Measurements from ENCODE around the gene RGS9BP. TPM values are rescaled to one million over a fixed set of nuclear protein-coding genes. Genes with fewer than 3 reads are reported as not detected.
A peak's percentile ranks its signal among the peaks of the same experiment; 100 is the strongest.

RGS9BP gene
- total RNA-seq, 1 experiment from 2014 or later, result 0.13 TPM

GRCh38 chr19:32658527-32658926, 17.1 kb upstream of the RGS9BP start:
- no peak overlapping the region for H4K8ac ChIP-seq (replicated peaks; ENCODE audit: insufficient read length, low read depth, low read length)
- H3K27me3 ChIP-seq (ENCODE audit: insufficient read depth, low read length), result no peaks in the 10 kb centered on the region
- H3K27ac ChIP-seq (ENCODE audit: insufficient read length, low read depth, low read length), result no peak overlapping the region
- H2AK5ac ChIP-seq (ENCODE audit: insufficient read length, low read length), result no peak overlapping the region
- H3K56ac ChIP-seq (ENCODE audit: insufficient read length, low read depth, low read length), result no peak overlapping the region
- H3K4me1 ChIP-seq (ENCODE audit: insufficient read depth, low read length), result no peaks in the 10 kb centered on the region
- peaks cover 2% of the 10 kb centered on the region; the same call in 1 of the 2 replicates for H3K79me2 ChIP-seq (ENCODE audit: insufficient read depth, low read length)
- no peak for TF ChIP-seq CTCF (conservative IDR thresholded peaks at IDR 0.05)
- no peak for DNase-seq
- H3K23me2 ChIP-seq (ENCODE audit: insufficient read length, low read depth, low read length, poor library complexity, severe bottlenecking), result no peaks in the 10 kb centered on the region
- Mint-ChIP-seq H3K36me3 (ENCODE audit: insufficient read depth in 1 of 3, low read depth in 3 of 3) (peaks cover 2 to 21% (median 11%) of the 10 kb centered on the region in 3 experiments; a peak in 6 of 7 replicates), H3K4me1 (no peaks in the 10 kb centered on the region; a peak in 1 of 4 replicates), H3K4me3 (no peak overlapping the region), H3K27me3 (ENCODE audit: low read depth) (no peaks in the 10 kb centered on the region), H3K27ac (peak overlapping the region in 2 of 3 experiments; percentile 15 to 70; a peak in 3 of 7 replicates), H3K9me3 (no peaks in the 10 kb centered on the region)
- no peak overlapping the region for H2BK20ac ChIP-seq (ENCODE audit: low read depth, low read length, poor library complexity, severe bottlenecking)
- H2BK15ac ChIP-seq (ENCODE audit: low read depth, low read length), result no peak overlapping the region
- no peak overlapping the region for H2BK120ac ChIP-seq (ENCODE audit: low read depth, low read length, poor library complexity, severe bottlenecking)
- H3T11ph ChIP-seq (ENCODE audit: low read length), result no peak overlapping the region
- no peak overlapping the region for H3K23ac ChIP-seq (ENCODE audit: insufficient read length, low read depth, low read length)
- no CpG with 5 or more reads among the region's 10 CpGs for WGBS (ENCODE audit: extremely low coverage, insufficient read length, low lambda C conversion rate)
- H2BK5ac ChIP-seq (ENCODE audit: insufficient read length, low read length), result no peak overlapping the region
- H3K4ac ChIP-seq (ENCODE audit: low read depth, low read length), result no peak overlapping the region
- peaks cover 4% of the 10 kb centered on the region for H3K79me1 ChIP-seq (ENCODE audit: insufficient read depth, low read depth, low read length, poor library complexity, severe bottlenecking)
- H3K18ac ChIP-seq (ENCODE audit: insufficient read length, low read depth, low read length), result no peak overlapping the region
- H3K9me3 ChIP-seq (ENCODE audit: control insufficient read depth, low read depth, low read length), result no peaks in the 10 kb centered on the region
- no peak overlapping the region for H2BK12ac ChIP-seq (ENCODE audit: insufficient read length, low read depth, low read length)
- H3K4me2 ChIP-seq (ENCODE audit: insufficient read depth, insufficient read length, low read length), result no peak overlapping the region
- H3K14ac ChIP-seq (ENCODE audit: insufficient read depth, low read length), result no peak overlapping the region; the same call in 1 of the 2 replicates
- H2AFZ ChIP-seq (ENCODE audit: low read length), result no peak overlapping the region
- no peak overlapping the region for H4K91ac ChIP-seq (ENCODE audit: insufficient read length, low read depth, low read length)
- H3K9ac ChIP-seq (ENCODE audit: extremely low read depth, insufficient read length, low read length), result no peak overlapping the region
- H4K20me1 ChIP-seq (ENCODE audit: control insufficient read depth, insufficient read depth, insufficient read length), result no peaks in the 10 kb centered on the region
- no peak overlapping the region for H4K5ac ChIP-seq (ENCODE audit: insufficient read length, low read depth, low read length)

Data from H9 (cell line).